HG03159 (cell line): Measurements from ENCODE around the gene PLD5.

Experiments used
- ATAC-seq: cut with Tn5 transposase; IDR thresholded peaks from one replicate; pipeline ENCODE4 v1.9.1; 2021; ENCODE audit warnings: mild to moderate bottlenecking, moderate library complexity; ENCODE audit not compliant: unreplicated experiment

PLD5 gene

DNA sequence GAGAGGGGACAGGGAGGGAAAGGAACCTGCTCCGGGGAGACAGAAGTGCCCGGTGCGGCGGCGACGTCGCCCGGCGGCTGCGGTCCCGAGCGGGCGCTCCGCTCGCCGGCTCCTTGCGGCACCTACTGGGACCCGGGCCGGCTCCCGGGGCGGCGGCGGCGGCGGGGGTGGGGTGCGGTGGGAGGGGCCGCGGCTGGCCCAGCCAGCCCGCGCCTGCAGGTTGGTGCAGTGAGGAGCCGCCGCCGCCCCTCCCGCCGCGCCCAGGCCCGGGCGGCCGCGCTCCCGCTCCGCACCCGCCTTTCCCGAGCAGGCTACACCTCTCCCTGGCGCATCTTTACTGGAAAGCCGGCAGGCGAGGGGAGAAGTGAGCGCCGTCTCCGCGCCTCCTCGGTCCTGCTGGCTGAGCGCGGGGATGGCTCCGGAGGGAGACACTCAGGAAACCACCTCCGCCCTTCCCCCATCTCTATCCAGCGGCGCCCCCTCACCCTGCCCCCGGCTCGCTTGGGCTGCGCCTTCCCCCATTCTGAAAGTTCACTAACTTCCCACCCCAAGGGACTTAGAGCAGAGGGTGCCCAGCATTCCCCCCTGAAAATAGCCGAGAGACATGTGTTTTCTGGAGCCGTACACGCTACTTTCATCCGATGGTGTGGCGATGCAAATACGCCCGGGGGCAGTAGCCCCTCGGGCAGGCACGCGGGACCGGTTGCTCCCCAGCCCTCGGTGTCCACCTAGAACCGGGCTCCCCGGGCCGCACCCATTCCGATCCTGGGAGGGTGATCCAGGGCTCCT is at the start of gene PLD5:
PLD5 (minus strand) TSS at position 127 of the 789 bp plus-strand sequence.
- ATAC-seq = no peak

GRCh38 chr1:242569867-242570266 is 45.4 kb upstream of the PLD5 start:
- no peak for ATAC-seq

DNA sequence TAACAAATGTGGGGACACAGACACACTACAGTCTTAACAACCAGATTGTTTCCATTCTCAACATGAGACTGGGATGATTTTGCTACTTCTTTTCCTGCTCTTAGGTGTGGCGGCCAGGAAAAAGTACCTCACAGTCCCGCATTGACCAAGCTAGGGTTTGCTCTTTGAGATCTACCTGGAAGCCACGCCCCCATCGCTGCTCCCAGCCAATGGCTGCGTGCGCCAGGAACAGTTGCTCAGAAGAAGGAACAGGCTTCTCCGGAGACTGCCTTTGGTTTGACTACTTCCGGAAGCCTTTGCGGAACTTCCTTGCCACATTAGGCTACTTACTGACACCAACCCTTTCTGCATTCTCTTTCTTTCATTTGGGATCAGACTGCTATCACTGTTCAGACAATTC is 44.2 kb upstream of the PLD5 start:
- ATAC-seq = no peak

DNA sequence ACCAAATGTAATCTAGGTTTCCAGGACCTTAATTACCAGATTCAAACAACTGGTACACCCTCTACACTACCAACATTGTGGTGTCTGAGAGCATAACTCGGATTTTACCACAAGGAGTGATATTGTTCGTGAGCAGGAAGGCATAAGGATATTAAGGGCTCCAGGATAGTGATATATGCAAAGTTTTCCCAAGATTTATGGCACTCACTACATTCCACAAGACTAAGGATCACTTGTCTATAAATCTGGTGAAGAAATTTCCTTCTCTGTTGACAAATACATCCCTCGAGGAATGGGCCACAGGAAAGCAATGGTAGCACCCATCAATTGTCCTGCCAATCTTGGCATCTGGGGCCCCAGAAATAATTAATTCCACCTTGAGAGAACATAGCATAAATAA is 43.1 kb upstream of the PLD5 start:
- ATAC-seq = no peak

DNA sequence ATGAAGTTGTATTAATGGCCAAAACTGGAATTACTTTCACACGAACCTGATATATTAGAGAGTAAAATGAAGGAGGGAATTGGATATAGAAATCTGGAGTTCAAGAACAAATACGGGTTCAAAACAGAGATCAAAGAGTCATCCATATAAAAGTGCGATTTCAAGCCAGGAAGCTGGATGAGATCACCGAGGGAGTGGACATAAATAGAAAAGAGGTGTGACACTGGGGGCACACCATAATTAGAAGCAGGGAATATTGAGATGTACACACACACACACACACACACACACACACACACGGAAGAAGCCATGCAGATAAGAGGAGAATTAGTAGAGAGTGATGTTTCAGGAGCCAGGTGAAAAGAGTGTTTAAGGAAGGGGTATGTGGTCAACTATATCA is 32.3 kb upstream of the PLD5 start:
- ATAC-seq = no peak

- ATAC-seq = no peak
These were observed 31.8 kb upstream of the PLD5 start for GRCh38 chr1:242556276-242556675.

DNA sequence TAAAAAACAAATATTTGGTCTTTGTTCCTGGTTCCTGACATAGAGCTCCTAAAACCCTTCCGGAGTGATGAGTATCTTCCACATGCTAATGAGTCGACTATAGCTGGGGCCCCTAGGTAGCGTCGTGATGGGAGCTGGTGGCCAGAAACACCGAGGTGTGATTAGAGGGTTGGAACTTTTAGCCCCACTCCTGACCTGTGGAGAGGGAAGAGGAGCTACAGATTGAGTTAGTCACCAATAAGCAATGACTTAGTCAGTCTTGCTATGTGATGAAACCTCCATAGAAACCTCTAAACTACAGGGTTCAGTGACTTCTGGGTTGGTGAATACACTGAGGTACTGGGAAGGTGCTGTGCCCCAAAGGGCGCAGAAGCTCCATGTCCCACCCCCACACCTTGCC is 30.1 kb upstream of the PLD5 start:
- no peak for ATAC-seq

GRCh38 chr1:242546849-242547729 is 22.6 kb upstream of the PLD5 start:
- no peak for ATAC-seq

- no peak for ATAC-seq
These were observed 21.9 kb upstream of the PLD5 start for GRCh38 chr1:242546441-242546840.

- no peak for ATAC-seq
These were observed 19.6 kb upstream of the PLD5 start for GRCh38 chr1:242544071-242544470.

DNA sequence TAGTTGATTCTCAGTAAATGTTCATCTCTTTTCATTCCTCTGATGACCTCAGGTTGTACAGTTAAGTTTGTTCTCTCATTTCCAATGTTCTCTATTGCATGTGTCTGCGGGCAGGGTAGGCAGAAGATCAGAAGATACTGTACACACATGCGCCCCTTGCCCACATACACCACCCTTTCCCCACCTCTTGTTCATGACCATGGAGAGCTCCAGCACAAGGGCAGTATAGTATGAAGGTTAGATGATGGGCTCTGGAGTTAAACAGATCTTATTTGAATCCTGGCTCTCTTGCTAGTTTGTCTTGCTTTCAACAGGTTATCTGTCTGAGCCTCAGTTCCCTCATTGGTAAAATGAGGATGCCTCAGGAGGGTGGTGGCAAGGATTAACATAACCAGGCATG is 17.8 kb upstream of the PLD5 start:
- ATAC-seq = no peak

- no peak for ATAC-seq
These were observed 11.5 kb upstream of the PLD5 start for GRCh38 chr1:242535986-242536385.

DNA sequence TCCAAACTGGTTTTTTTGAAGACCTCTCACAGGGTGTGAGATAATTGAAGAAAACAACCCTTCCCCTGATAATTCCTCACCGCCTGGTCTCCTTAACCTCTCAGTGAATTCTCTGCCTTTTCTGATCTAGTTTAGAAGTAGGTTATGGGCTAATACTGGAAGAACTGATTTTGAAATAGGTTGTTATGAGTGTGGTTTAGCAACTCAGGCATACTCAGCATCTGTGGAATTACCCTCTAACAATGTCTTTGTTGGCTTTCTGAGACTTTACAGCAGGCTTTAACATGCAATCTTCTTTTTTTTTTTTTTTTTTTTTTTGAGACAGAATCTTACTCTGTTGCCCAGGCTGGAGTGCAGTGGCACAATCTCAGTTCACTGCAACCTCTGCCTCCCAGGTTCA is 10.3 kb upstream of the PLD5 start:
- no peak for ATAC-seq

GRCh38 chr1:242530761-242531160 is 6.3 kb upstream of the PLD5 start:
- ATAC-seq = no peak

GRCh38 chr1:242525769-242526168 is 1.3 kb upstream of the PLD5 start:
- ATAC-seq = no peak

DNA sequence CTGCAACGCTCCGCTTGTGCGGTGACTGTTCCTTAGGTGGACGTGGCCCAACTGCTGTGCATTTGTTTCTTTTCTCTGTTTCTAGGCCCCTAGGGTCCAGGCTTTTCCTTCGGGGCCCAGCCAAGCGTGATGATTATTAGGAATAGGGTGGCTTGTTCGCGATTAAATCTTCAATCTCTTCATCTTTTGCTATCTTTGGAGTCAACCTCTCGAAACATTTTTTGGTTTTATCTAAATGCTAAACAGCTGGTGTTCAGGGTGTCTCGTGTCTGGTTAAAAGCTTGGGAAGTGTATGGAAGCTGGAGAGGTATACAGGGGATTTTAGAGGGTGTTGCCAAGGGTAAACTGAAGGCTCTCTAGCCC is 844 bp upstream of the PLD5 start:
- ATAC-seq = no peak

GRCh38 chr1:242523719-242524570 is 552 bp downstream of the PLD5 start:
- ATAC-seq = no peak

GRCh38 chr1:242522996-242523718 is 1.3 kb downstream of the PLD5 start:
- no peak for ATAC-seq

- no peak for ATAC-seq
These were observed 2.1 kb downstream of the PLD5 start for GRCh38 chr1:242522304-242522945.

- no peak for ATAC-seq
These were observed 8.9 kb downstream of the PLD5 start for GRCh38 chr1:242515555-242515954.
